Nucleus accumbens (tissue), 56 donors: ENCODE results near the gene THOC2.
A peak's percentile ranks its signal among the peaks of the same experiment; 100 is the strongest.
"Not testable (repeated sequence)": the region's sequence is repeated elsewhere in the genome, so short reads cannot be mapped to it uniquely, and the experiment has no call there.

Experiments used
- DNase-seq, 56 donors: peaks; one replicate each; lab custom pipeline; 2025; lab: John Stamatoyannopoulos, UW

Gene THOC2

DNA sequence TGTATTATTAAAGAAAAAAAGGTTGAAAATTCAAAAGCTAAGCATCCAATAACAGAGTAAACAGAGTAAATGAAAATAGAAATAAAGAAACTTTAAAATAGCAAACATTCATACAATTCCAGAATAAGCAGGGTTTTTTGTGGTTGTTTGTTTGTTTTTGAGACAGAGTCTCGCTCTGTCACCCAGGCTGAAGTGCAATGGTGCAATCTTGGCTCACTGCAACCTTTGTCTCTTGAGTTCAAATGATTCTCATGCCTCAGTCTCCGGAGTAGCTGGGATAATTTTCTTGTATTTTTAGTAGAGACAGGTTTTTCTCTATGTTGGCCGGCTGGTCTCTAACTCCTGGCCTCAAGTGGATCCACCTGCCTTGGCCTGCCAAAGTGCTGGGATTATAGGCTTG lies 6.6 kb upstream of the THOC2 start:
- no peak for DNase-seq

DNA sequence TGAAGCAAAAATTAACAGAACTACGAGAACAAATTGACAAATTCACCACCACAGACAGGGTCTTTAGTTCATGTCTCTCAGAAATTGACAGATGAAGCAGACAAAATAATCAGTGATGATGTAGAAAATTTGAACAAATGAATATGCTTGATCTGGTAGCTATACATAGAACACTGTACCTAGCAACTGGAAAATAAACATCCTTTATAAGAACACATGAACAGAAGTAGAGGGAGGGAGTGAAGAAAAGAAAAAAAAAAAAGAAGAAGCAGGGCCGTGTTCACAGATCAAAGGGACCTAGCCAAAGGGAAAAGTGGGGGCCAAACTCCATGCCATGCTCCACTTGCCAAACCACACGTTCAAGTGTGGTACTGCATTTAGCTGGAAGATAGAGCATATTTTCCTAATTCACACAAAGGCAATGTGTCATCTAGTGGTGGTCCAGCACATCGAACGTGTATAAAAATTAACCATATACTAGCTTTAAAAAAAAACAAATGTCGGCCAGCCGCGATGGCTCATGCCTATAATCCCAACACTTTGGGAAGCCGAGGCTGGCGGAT lies 5.6 kb upstream of the THOC2 start:
- DNase-seq = no peak

- DNase-seq = no peak
These were observed 3.6 kb upstream of the THOC2 start for GRCh38 chrX:123736333-123736921.

- not testable (repeated sequence) for DNase-seq
These were observed 2.3 kb upstream of the THOC2 start for GRCh38 chrX:123735137-123735536.

DNA sequence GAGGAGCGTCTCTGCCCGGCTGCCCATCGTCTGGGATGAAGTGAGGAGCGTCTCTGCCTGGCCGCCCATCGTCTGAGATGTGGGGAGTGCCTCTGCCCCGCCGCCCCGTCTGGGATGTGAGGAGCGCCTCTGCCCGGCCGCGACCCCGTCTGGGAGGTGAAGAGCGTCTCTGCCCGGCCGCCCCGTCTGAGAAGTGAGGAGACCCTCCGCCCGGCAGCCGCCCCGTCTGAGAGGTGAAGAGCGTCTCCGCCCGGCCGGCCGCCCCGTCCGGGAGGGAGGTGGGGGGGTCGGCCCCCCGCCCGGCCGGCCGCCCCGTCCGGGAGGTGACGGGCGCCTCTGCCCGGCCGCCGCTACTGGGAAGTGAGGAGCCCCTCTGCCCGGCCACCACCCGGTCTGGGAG lies 1.2 kb upstream of the THOC2 start:
- DNase-seq = not testable (repeated sequence)

GRCh38 chrX:123731987-123732669 lies 724 bp downstream of the THOC2 start:
- peak in 8 of 56 donors; percentile 1 to 34 (median 7) for DNase-seq

- DNase-seq = peak in 10 of 56 donors; percentile 0 to 24 (median 2)
These were observed 1.4 kb downstream of the THOC2 start for GRCh38 chrX:123731258-123731986.

GRCh38 chrX:123728554-123728953 lies 4.3 kb downstream of the THOC2 start:
- DNase-seq = no peak

DNA sequence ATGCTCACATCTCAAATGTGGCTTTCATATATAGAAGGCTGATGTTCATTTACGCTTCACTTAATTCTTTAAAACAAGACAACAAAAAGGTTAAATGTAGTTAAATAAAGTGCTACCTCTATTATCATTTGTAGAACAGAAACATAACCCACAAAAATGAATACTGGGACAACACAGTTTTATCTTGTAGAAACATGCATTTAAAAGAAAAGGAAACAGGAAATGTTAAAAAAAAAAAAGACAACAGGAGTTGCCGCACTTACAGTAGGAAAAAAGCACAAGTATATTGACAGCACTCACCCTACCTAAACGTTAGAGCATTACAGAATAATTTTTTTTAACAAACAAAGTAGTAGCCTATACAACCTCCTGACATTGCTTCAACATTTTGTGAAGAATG lies 4.8 kb downstream of the THOC2 start:
- no peak for DNase-seq

- not testable (repeated sequence) for DNase-seq
These were observed 10.7 kb downstream of the THOC2 start for GRCh38 chrX:123722193-123722592.

- DNase-seq = no peak
These were observed 12.4 kb downstream of the THOC2 start for GRCh38 chrX:123720486-123720885.

DNA sequence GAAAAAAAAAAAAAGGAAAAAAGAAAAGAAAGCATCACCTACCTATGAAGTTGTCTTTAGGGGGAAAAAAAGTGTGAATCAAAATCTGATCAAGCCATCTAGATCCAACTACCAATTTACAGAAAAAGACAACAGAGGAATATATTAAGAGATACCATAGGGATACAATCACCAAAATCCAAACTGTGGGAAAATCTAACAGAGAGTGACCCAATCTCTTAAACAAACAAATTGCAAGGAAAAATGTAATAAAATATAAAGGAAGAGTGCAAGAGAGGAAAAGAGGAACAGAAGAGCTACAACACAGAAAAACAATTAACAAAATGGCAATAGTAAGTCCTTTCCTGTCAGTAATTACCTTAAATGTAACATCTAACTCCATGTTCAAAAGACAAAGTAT lies 19.0 kb downstream of the THOC2 start:
- DNase-seq = no peak

- DNase-seq = no peak
These were observed 19.4 kb downstream of the THOC2 start for GRCh38 chrX:123713434-123713833.

GRCh38 chrX:123711201-123711600 lies 21.7 kb downstream of the THOC2 start:
- not testable (repeated sequence) for DNase-seq

DNA sequence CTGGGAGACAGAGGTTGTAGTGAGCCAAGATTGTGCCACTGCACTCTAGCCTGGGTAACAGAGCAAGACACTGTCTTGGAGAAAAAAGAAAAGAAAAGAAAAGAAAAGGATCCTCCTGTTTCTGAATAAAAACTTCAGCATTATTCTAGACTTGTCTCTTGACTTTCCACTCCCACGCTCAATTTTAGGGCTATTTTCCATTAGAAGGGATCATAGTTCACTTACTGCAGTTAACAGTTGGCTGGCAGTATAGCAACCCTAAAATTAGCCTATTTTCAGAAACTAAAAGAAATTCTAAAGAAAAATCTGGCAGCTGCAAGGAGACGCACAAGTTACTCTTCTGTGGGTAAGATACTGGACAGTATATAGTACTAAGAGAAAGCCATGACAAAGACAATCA lies 28.1 kb downstream of the THOC2 start:
- DNase-seq = no peak

DNA sequence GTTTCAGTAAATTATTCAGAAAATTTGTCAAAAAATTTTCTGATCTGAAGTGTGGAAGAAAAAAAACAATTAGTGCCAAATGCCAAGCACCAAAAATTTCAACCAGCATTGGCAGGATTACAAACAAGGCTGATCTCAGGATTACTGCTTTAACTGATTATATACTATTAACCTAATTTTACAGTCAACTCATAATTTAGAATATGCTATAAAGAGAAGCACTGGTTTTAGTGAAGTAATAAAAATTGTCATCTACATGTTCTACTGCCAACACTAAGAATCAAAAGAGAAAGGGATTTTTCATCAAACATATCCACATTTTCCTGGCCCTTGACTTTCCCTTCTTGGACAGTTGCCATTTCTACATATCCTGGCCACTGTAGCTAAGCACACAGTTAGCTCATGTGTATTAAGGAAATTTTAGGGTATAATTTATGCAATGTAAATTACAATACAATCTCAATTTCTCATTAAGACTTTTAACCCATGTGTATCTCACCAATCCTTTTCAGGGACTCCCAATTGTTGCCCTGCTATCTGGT lies 33.8 kb downstream of the THOC2 start:
- no peak for DNase-seq

DNA sequence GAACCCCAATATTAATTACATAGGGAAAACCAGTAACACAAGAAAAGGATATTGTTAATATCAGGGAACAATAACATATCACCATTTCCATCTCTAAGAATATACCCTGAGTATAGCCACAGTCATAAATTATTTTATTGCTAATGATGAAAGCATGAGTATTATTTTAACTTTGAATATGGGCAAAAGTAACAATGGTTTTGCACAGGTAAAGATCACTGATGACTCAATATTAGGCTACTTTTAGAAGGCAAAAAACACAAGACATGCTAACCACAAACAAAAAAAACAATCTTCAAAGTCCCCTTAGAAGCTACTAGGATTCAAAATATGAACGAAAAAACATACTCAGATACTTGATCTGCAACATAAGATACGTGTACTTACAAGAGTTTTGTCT lies 36.5 kb downstream of the THOC2 start:
- DNase-seq = no peak

DNA sequence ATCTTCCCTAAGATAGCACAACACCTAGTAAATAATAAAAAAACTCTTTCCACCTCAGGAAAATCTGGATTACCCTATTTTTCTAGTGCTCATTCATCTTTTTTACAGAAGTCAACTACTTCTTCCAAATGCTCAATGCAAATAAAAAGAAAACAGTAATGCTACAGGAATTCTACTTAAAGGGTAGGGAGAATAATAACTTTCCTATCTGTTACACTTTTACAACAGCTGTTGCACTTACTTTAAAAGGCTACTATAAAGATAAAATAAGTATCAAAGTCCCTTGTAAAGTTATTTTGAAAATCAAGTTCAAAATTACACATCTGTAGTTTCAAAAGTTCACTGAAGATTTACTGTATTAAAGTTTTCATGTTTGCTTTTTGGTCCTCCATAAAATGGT lies 37.6 kb downstream of the THOC2 start:
- DNase-seq = no peak

DNA sequence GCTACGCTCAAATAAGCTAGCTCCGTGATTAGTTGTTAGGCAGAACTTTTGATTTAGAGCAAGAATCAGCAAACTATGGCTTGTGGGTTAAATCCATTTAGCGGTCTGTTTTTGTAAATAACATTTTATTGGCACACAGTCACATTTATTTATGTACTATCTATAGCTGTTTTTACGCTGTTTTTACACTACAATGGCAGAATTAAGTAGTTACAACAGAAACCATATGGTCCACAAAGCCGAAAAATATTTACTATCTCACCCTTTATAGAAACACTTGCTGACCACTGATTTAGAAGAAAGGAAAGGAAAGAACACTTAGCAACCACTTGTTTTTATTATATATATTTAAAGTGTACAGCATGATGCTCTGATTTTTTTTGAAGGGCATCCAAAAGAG lies 41.1 kb downstream of the THOC2 start:
- no peak for DNase-seq

DNA sequence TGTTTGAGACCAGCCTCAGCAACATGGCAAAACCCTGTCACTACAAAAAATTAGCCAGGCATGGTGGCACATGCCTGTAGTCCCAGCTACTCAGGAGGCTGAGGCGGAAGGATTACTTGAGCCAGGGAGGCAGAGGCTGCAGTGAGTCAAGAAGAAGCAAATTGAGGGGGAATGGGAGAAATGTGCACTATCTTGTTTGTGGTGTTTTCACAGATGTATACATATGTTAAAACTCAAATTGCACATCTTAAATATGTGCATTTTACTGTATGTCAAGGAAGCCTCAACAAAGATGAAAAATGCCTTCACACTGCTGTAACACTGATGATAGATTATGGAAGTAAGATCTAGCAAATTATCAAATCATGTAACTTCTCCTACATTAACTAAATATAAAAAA lies 44.3 kb downstream of the THOC2 start:
- DNase-seq = no peak

- no peak for DNase-seq
These were observed 47.6 kb downstream of the THOC2 start for GRCh38 chrX:123685232-123685631.
